HG03159 (cell line): Measurements from ENCODE around the gene MAN1A1.

Source experiments
- ATAC-seq: cut with Tn5 transposase; IDR thresholded peaks from one replicate; pipeline ENCODE4 v1.9.1; 2021; ENCODE audit warnings: mild to moderate bottlenecking, moderate library complexity; ENCODE audit not compliant: unreplicated experiment

The MAN1A1 gene

DNA sequence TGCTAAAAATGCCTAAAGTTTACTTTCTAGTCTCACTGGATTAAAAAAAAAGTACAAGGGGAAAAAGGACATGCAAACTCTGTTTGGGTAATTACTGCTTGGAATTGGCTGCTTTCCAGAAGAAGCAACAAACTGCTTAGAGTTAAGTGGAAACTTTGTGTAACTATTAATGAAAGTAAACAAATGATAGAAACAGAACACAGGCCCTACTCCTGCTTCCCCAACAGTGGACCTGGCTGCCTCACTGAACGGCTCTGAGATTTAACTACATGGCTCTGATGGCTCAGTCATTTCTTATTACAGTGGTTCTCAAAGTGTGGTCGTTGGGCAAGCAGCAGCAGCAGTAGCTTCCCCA is 108.5 kb downstream of the MAN1A1 start:
- no peak for ATAC-seq

DNA sequence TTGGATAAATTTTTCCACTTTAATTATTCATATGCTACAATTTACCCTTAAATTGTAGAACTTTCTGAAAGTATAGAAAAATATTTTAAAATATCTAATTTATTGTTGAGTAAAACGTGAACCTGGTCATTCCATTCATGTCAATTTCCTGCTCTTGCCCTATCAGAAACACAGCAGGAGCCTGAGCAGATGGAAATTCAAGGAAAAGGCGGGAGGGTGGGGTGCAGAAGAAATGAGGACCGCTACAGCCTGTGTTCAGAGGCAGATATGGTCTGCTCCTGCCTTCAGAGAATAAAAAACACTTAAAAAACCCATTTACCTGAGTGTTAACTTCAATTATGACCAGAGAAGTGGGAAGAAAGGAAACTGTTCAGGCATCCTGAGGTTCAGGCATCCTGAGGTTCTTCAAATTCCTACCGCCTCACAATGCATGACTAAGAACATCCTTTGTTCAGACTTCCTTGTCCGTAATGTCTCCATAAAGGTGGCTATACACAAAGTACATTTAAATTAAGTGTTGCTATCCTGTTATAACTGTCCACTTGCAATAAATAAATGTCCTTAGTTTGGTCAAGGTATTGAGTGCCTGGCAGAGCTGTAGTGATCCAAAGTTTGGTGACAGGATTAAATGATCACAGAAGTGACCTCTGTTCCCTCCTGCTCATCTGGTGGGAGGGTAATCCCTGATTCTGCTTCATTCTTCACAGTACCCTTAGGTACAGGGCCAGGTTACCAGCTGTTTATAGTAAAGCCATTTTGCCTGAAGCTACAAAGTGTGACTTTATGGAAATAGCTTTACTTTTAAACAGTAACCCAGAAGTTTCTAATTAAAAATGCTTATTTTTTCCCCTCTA is 109.1 kb downstream of the MAN1A1 start:
- ATAC-seq = no peak

DNA sequence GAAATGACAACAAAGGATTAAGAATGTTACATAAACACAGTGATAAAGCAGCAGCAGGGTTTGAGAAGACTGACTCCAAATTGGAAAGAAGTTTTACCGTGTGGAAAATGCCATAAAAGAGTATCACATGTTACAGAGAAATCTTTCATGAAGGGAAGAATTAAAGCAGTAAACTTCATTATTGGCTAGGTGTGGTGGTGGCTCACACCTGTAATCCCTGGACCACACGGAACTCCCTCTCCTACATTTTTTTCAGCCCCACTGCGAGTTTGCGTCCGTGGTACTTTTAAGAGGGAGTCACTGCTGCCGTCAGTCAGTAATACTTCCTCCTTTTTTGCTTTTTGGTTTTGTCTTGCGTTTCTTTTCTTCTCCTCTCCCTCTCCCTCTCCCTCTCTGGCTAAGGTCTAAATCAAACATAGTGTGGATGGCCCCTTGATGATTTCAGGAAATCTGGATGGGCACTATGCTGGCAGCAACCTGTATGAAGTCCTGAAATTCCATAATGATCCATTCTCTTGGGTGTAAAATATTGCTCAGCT is 112.3 kb downstream of the MAN1A1 start:
- ATAC-seq = no peak

DNA sequence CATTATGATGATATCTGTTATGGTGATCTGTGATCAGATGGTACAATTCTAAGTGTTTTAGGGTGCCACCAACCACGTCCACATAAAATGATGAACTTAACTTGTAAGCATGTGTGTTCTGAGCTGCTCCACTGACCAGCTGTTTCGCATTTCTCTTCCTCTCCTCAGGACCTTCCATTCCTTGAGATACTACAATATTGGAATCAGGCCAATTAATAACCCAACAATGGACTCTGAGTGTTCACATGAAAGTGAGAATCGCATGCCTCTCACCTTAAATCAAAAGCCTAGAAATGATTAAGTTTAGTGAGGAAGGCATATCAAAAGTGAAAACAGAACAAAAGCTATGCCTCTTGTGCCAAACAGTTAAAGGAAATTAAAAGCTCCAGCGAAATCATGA is 114.6 kb downstream of the MAN1A1 start:
- no peak for ATAC-seq

DNA sequence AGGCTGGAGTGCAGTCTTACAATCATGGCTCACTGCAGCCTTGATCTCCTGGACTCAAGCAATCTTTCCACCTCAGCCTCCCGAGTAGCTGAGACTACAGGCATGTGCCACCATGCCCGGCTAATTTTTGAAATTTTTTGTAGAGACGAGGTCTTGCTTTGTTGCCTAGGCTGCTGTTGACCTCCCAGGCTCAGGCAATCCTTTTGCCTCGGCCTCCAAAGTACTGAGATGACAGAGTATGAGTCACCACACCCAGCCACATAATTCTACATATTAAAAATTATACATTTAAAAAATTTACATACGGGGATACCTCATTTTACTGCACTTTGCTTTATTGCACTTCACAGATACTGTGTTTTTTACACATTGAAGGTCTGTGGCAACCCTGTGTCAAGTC is 115.1 kb downstream of the MAN1A1 start:
- ATAC-seq = no peak

DNA sequence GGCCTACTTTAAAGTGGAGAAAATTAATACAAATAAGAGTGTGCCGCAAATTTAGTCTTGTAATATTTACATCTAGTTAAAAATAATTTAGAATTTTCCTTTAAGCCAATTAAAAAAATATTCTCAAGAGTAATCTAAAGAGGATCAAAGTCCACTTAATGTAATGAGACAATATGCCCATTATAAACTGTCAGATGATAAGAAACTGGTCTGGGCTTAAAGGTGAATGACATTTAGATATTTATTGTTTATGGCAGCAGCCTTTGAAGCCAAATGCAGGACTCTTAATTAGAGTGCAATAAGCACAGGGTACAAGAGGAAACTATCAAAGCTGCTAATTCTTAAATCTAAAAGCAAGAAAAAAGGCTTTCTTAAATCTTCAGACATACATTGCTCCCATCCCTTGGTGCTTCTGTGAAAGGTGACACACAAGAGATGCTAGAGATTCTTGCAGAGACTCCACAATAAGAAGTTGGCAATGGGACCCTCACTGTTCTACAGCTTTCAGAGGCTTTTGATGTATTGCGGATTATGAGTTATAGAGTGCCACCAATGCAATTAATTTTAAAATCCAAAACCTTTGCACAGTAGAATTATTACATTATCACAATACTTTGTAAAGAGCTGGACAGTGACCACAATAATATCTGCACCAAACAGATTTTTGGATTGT is 116.1 kb downstream of the MAN1A1 start:
- ATAC-seq = no peak

DNA sequence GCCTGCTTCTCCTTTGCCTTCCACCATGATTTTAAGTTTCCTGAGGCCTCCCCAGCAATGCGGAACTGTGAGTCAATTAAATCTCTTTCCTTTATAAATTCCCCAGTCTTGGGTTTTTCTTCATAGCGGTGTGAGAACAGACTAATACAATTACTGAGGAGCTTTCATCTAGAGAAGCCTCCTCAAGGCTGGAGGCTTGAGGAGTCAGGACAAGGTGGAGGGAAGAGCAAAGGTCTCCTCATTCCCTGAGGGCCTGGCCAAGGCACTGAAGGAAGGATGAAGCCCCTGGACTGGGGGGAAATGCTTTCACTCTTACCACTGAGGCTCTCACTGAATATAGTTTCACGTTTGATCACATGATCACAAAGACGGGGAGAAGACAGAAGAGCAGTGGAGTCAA is 118.2 kb downstream of the MAN1A1 start:
- ATAC-seq = no peak

DNA sequence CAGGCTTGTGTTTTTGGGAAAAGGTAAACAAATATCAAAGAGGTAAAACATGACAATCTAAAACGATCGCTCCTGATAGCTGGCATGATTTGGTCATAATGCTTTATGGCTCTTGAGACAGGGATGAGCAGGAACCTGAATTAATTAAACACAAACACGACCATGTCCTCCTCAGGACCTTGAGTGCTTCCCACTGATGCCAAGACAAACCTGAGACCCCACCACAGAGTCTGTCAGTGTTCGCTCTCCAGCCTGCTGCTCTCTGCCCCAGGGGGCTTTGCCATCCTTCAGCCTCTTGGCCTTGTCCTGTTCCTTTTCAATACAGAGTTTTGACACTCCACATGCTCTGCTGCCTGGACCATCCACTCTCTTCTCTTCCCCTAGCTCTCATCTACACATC is 119.4 kb downstream of the MAN1A1 start:
- no peak for ATAC-seq

DNA sequence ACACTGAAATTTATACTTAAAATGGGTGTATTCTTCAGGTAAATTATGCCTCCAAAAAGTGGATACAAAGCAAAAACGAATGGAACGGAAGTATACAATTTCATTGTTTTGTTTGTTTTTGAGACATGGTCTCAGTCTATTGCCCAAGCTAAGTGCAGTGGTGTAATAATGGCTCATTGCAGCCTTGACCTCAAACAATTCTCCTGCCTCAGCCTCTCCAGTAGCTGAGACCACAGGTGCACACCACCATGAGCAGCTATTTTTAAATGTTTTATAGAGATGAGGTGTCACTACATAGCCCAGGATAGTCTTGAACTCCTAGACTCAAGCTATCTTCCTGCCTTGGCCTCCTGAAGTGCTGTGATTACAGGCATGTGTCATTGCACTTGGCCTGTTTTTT is 122.2 kb downstream of the MAN1A1 start:
- no peak for ATAC-seq

DNA sequence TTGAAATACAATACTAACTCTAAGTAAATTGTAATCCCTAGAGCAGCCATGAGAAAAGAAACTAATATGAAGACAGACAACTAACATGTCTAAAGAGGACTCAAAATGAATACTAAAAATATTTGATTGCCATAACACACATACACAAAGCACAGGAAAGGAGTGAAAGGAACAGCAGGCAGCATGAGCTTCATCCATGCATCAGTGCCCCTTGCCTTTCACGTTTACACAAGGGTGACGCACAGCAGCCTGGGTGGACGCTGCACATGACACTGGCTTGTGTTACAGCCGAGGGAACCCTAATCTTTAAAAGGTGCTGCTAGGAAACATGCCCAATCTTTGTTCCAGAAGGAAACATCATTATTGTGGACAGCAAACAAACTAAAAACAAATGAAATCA is 123.5 kb downstream of the MAN1A1 start:
- no peak for ATAC-seq

DNA sequence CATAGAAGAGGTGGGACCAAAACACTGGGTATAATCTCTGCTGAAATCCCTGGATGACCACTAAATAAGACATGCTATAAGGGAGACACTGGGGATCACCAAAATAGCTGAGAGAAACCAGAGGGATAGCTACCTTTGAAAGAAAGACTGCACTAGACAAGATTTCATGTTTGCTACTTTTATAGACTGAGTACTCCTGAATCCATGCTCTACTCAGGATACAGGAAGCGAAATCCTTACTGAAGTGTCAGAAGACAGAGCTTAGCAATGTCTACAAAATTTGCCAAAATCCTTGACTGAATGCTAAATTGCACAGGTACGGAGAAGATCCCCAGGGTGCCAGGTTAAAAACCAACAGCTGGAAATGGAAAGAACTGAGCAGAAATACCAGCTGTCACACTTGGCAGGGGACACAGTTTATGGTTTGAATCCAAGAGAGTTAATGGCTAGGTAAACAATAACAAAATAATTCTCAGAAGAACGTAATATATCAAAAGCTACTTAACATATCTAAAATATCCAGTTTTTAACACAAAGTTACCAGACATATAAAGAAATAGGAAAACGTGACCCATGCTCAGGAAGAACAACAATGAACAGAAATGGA is 125.4 kb downstream of the MAN1A1 start:
- no peak for ATAC-seq

DNA sequence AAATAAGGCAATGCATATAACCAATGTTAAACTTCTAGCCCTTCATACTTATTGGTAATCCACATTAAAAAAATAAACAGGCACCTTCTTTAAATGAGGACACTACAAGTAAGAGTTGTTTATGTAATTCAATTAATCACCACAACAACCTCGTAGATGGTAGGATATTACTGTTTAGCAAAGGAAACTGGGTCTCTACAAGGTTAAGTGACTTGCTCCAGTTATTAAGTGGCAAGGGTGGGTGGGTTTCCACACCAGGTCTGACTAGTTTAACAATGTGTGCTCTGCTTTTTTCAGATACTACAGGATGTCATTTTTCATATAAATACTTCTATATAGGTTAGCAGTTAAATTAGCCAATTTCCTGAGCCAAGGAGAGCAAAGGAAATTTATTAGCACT is 129.1 kb downstream of the MAN1A1 start:
- ATAC-seq = no peak

DNA sequence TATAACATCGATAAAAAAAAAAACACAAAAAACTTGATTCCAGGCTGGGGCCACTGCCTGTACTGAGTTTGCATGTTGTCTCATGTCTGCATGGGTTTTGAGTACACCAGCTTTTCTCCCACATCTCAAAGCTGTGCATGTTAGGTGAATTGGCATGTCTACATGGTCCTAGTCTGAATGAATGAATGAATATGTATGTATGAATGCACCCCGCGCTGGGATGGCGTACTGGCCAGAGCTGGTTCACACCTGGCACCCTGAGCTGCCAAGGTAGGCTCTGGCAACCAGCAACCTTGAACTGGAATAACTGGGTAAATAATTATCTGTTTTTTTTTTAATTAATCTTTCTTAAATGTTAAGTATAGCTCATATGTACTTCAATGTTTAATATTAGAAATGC is 131.0 kb downstream of the MAN1A1 start:
- no peak for ATAC-seq

DNA sequence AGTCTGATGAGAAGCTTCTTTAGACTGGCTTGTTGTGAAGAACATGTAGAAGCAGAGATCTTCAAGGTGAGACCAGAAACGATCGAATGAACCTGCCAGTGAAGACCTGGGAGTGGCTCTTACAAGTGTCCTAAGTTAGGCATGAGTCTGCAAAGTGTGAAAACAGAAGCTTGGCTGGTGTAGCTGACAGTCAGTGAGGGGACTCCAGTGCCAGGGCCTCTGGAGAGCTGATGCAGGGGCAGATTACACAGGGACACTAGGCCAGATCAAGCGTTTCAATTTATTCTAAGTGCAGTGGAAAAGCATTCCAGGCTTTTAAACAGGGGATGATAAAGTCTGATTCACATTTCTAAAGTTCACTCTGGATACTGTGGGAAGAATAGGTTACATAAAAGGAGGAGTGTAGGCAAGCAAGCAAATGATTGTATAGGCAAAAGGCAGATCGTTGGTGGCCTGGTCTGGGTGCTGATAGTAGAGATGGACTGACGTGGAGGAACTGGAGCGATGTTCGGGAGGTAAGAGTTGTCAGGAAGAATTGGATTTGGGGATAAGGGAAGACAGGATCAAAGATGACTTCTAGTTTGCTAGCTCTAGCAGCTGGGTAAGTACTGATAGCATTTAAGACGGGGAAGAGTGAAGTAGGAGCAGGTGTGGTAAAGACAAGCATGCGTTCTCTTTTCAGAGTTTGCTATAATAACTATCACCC is 133.5 kb downstream of the MAN1A1 start:
- ATAC-seq = no peak

DNA sequence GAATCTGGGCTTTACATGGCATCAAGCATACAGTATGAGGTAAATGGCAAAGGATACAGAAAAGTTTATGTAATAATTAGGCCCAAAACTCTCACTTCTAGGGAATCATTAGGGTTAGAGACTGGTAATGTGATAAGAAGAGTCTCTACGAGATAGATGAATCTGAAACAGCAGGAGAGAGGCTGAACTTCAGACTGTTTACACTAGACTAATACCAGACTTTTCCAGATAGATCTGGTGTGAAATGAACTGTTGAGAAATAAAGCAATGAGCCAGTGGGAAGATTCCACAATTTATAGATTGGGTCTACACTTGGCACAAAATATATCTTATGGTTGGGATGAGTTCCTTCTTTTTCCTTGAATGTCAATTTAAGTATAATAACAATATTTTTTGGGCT is 134.3 kb downstream of the MAN1A1 start:
- ATAC-seq = no peak

DNA sequence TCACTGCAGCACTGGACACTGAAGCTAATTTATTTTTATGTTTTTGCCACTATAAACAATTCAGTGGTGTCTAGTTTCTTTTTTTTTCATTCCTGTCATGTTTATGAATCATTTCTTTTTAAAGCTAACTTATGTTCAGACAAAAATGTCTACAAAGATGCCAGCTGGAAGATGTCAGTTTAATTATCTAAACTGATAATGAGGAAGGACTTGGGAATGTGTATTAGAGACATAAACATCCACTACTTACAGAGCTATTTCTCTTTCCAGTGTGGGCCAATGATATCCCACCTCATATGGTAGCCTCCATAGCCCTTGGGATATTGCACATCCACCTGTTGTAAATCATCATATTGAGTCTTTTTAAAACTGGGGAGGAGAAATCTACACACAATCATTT is 139.0 kb downstream of the MAN1A1 start:
- ATAC-seq = no peak

DNA sequence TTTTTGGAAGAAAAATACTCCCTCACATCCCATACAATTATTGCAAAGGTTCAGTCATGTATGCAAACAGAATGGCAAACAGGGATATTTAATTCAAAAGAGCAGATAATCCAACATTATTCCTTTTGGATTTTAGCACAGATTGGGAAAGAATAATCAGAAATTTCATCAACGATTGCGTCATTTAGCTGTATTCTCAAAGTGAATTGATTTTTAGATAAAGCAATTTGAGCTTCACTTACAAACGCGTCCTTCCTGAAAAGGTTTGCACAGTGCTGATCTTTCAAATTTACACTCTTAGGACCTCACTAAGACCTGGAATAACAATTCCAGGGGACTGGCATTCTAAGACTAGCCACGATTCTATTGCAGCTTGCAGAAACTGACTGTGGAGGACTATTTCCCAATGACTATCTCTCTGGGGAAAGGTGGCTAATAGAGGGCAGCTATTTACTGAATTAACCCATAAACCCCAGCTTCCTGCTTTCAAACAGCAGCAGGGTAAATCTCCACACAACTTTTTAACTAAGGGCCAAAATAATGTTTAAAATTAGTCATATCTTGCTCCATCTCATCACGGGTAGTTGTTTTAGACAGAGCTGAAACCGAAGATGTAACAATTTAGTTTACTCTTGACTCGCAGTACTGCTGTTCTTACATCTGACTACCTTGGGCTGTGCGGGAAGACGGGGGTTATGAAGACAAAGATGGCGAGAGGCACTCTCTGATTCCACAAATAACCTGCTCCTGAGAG is 139.9 kb downstream of the MAN1A1 start:
- ATAC-seq = no peak

DNA sequence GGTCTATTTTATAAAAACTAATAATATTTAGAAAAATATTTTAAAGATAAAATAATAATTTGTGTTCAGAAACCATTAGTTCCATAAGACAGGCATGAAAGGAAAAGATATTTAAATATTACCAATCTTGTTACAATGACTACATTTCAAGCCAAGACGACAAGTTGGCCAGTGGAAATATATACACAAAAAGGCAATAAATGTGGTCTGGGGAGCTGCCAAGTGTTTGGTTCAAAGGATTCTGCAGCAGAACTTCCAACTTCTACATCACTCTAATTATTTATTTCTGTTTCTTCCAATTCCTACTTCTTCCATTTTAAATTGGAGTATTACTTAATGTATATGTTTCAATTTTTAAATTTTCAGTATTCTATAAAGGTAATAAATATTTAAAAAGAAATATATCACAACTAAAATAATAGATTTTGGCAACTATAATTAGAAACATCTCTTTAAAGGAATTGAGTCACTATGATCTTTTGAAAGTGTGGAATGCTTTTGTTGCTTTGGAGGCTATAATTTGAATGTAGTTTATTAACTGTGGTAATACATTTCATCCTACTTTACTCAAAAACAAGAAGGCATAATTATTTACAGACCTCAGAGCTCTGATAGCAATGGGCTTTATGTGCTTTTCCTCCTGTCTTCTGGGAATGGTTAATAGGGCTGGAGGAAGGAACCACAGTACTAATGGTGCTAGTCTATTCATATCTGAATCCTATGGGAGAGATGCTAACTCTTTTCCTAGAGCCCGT is 141.4 kb downstream of the MAN1A1 start:
- ATAC-seq = no peak

DNA sequence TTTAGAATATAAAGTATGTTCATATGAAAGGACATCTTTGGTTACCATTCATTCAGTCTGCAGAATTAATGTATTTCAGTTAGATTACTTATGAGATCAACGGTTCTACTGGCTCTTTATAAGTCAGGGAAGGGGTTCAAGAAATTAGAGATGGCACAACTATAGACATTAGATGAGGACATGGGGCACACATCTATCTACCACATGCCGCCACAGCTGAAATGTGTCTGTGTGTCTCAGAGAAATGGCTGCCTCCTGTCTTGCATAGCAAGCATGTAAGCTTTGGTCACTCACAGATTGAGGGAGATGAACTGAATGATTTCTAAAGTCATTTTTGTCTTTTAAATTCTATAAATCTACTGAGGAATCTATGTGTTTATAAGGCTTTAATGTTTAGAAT is 142.2 kb downstream of the MAN1A1 start:
- ATAC-seq = no peak
